Measurements from ENCODE around the gene CREM. TPM values are rescaled to one million over a fixed set of nuclear protein-coding genes. Genes with fewer than 3 reads are reported as not detected.

Gene CREM
- polyA plus RNA-seq, 3 donors = 11.4 to 12.4 (median 12.1) TPM

GRCh38 chr10:35130663-35131062 is 4.0 kb downstream of the CREM start:
- WGBS (ENCODE audit: insufficient coverage) = no CpG with 5 or more reads among the region's 4 CpGs
- Mint-ChIP-seq H3K4me1 (peaks cover 17% of the 10 kb centered on the region), H3K4me3 (no peak overlapping the region), H3K9me3 (peaks cover 0 to 2% (median 0%) of the 10 kb centered on the region in 7 donors), H3K27me3 (ENCODE audit: low read depth in 3 of 3) (peaks cover 0 to 3% (median 0%) of the 10 kb centered on the region in 3 donors), H3K36me3 (peaks cover 0 to 4% of the 10 kb centered on the region in 2 donors), H3K27ac (no peak overlapping the region)
- Histone ChIP-seq H3K9ac (ENCODE audit: insufficient read depth, low read length, poor library complexity, severe bottlenecking) (no peak overlapping the region), H3K36me3 (replicated peaks in 1 of 2; ENCODE audit: control insufficient read depth in 1 of 2, insufficient read depth in 2 of 2, low read length in 2 of 2) (no peaks in the 10 kb centered on the region), H3K27me3 (ENCODE audit: control insufficient read depth in 2 of 2, insufficient read depth in 2 of 2, low read length in 2 of 2) (no peaks in the 10 kb centered on the region), H3K79me2 (ENCODE audit: insufficient read depth, low read length) (peaks cover 14% of the 10 kb centered on the region), H3K4me2 (replicated peaks; ENCODE audit: extremely low read depth, low read length, poor library complexity, severe bottlenecking) (no peak overlapping the region), H3K4me3 (replicated peaks in 1 of 3; ENCODE audit: low read depth in 2 of 3, low read length in 3 of 3) (no peak overlapping the region), H2AFZ (ENCODE audit: insufficient read depth, low read depth, low read length, poor library complexity, severe bottlenecking) (no peak overlapping the region), H4K20me1 (ENCODE audit: insufficient read depth, low read length) (no peaks in the 10 kb centered on the region), H3K27ac (ENCODE audit: low read depth in 1 of 2, low read length in 2 of 2) (no peak overlapping the region), H3K4me1 (ENCODE audit: control insufficient read depth in 1 of 2, insufficient read depth in 2 of 2, low read length in 2 of 2) (peaks cover 13 to 20% of the 10 kb centered on the region in 2 donors), H3K9me3 (replicated peaks in 1 of 2; ENCODE audit: control insufficient read depth in 1 of 2, insufficient read depth in 1 of 2, low read length in 2 of 2) (no peaks in the 10 kb centered on the region)
- no peak for DNase-seq
- intact Hi-C loops (cut with micrococcal nuclease) = no loop called here
- no peak for TF ChIP-seq CTCF (IDR thresholded peaks at IDR 0.05)

- Histone ChIP-seq H3K27me3 (ENCODE audit: control insufficient read depth in 2 of 2, insufficient read depth in 2 of 2, low read length in 2 of 2) (no peaks in the 10 kb centered on the region), H3K9ac (ENCODE audit: insufficient read depth, low read length, poor library complexity, severe bottlenecking) (no peak overlapping the region), H3K27ac (ENCODE audit: low read depth in 1 of 2, low read length in 2 of 2) (no peak overlapping the region), H3K36me3 (replicated peaks in 1 of 2; ENCODE audit: control insufficient read depth in 1 of 2, insufficient read depth in 2 of 2, low read length in 2 of 2) (no peaks in the 10 kb centered on the region), H3K4me3 (replicated peaks in 1 of 3; ENCODE audit: low read depth in 2 of 3, low read length in 3 of 3) (no peak overlapping the region), H3K4me2 (replicated peaks; ENCODE audit: extremely low read depth, low read length, poor library complexity, severe bottlenecking) (no peak overlapping the region), H4K20me1 (ENCODE audit: insufficient read depth, low read length) (no peaks in the 10 kb centered on the region), H2AFZ (ENCODE audit: insufficient read depth, low read depth, low read length, poor library complexity, severe bottlenecking) (no peak overlapping the region), H3K79me2 (ENCODE audit: insufficient read depth, low read length) (peaks cover 14% of the 10 kb centered on the region), H3K4me1 (ENCODE audit: control insufficient read depth in 1 of 2, insufficient read depth in 2 of 2, low read length in 2 of 2) (peaks cover 11 to 20% of the 10 kb centered on the region in 2 donors), H3K9me3 (replicated peaks in 1 of 2; ENCODE audit: control insufficient read depth in 1 of 2, insufficient read depth in 1 of 2, low read length in 2 of 2) (no peaks in the 10 kb centered on the region)
- no peak for TF ChIP-seq CTCF (IDR thresholded peaks at IDR 0.05)
- peaks cover 0 to 3% (median 0%) of the 10 kb centered on the region in 3 donors for H3K27me3 Mint-ChIP-seq (ENCODE audit: low read depth in 3 of 3)
- H3K36me3 Mint-ChIP-seq = peaks cover 0 to 4% of the 10 kb centered on the region in 2 donors
- no peak overlapping the region for H3K4me3 Mint-ChIP-seq
- no peak overlapping the region for H3K27ac Mint-ChIP-seq
- H3K4me1 Mint-ChIP-seq = peaks cover 18% of the 10 kb centered on the region
- DNase-seq = no peak
- no peaks in the 10 kb centered on the region for H3K9me3 Mint-ChIP-seq
- intact Hi-C loops (cut with micrococcal nuclease) = no loop called here
- no CpG with 5 or more reads among the region's 2 CpGs for WGBS (ENCODE audit: insufficient coverage)
Measured at GRCh38 chr10:35132727-35133126, 6.1 kb downstream of the CREM start.

Measured in CD14-positive monocyte (primary cell).